NCI-H128 (cell line): ENCODE measurements around the gene ABTB2.

ENCODE experiments used
- DNase-seq: peaks from one replicate; lab custom pipeline; 2025; ENCODE audit not compliant: unreplicated experiment; lab: John Stamatoyannopoulos, UW

ABTB2 gene

GRCh38 chr11:34363363-34364084 lies 5.7 kb upstream of the ABTB2 start:
- no peak for DNase-seq

- no peak for DNase-seq
These were observed 2.2 kb upstream of the ABTB2 start for GRCh38 chr11:34360046-34360445.

- no peak for DNase-seq
These were observed 1.7 kb upstream of the ABTB2 start for GRCh38 chr11:34359548-34359891.

- DNase-seq, result peak; percentile 51
These were observed 1.1 kb upstream of the ABTB2 start for GRCh38 chr11:34358728-34359547.

- DNase-seq, result no peak
These were observed 483 bp upstream of the ABTB2 start for GRCh38 chr11:34358258-34358727.

- DNase-seq, result no peak
These were observed 703 bp downstream of the ABTB2 start for GRCh38 chr11:34356913-34357700.

- DNase-seq, result no peak
These were observed 1.3 kb downstream of the ABTB2 start for GRCh38 chr11:34356576-34356912.

- no peak for DNase-seq
These were observed 1.7 kb downstream of the ABTB2 start for GRCh38 chr11:34356130-34356529.

GRCh38 chr11:34355726-34356125 lies 2.1 kb downstream of the ABTB2 start:
- no peak for DNase-seq

- no peak for DNase-seq
These were observed 3.0 kb downstream of the ABTB2 start for GRCh38 chr11:34354782-34355181.

- no peak for DNase-seq
These were observed 3.9 kb downstream of the ABTB2 start for GRCh38 chr11:34353881-34354280.

- DNase-seq, result no peak
These were observed 5.9 kb downstream of the ABTB2 start for GRCh38 chr11:34351687-34352469.

GRCh38 chr11:34351051-34351450 lies 6.8 kb downstream of the ABTB2 start:
- no peak for DNase-seq

- DNase-seq, result no peak
These were observed 7.9 kb downstream of the ABTB2 start for GRCh38 chr11:34349882-34350281.

- DNase-seq, result no peak
These were observed 8.9 kb downstream of the ABTB2 start for GRCh38 chr11:34348919-34349318.

GRCh38 chr11:34348096-34348495 lies 9.7 kb downstream of the ABTB2 start:
- DNase-seq, result no peak

GRCh38 chr11:34346551-34346950 lies 11.3 kb downstream of the ABTB2 start:
- DNase-seq, result no peak

GRCh38 chr11:34345991-34346480 lies 11.8 kb downstream of the ABTB2 start:
- no peak for DNase-seq

- no peak for DNase-seq
These were observed 12.3 kb downstream of the ABTB2 start for GRCh38 chr11:34345540-34345876.

GRCh38 chr11:34344768-34345539 lies 12.9 kb downstream of the ABTB2 start:
- no peak for DNase-seq
